Spleen (tissue), 7 donors: ENCODE measurements around the gene OLFML2B.

Experiments
- CTCF ChIP-seq, 11 experiments: fragments of 200-600 bp in 7 of 11; fragments of 450-650 bp in 4 of 11; sonication (generic) in 4 of 11; IDR thresholded peaks in 8 of 11; conservative IDR thresholded peaks in 3 of 11; 1 replicate in 7 of 11; 2 replicates in 4 of 11; pipeline versions ENCODE4 v1.4.0 to v1.8.0; 2016 to 2021; ENCODE audit warnings: antibody characterized with exemption in 11 of 11, inconsistent platforms in 4 of 11, mild to moderate bottlenecking in 1 of 11
- POLR2A ChIP-seq, 3 donors: fragments of 450-650 bp; IDR thresholded peaks; one replicate each; pipeline ENCODE4 v1.5.1; 2017; ENCODE audit warnings: antibody characterized with exemption in 3 of 3, mild to moderate bottlenecking in 1 of 3
- donor health status: DM: no; HTN: no; CAD: no; lungs with moderate emphysema.
- donor health status: DM: no; HTN: no; CAD: no.
- donor health status: DM: no; HTN: no; CAD: no.

DNA sequence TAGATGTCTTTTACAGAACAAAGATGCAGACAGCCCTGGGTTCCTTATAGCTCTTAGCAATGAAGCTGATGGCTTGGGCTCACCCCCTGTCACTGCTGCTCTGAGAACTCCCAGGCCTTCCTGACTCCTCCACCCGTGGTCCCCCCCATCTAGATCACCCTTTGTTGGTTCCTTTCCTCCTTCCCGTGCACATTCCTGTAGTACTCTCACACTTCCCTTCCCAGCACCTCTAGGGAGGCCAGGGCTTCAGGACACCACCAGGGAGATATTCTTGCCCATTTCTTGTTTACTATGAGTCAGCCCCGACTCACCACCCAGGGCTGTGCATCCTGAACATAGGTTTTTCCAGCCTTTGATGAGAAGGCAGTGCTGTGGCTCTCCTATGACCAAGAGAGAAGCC, 31.4 kb upstream of the OLFML2B start:
- TF ChIP-seq CTCF (IDR thresholded peaks at IDR 0.05 in 8 of 11, conservative IDR thresholded peaks at IDR 0.05 in 3 of 11) (no peak), POLR2A (IDR thresholded peaks at IDR 0.05) (no peak)
